Upper lobe of left lung (tissue), 6 donors: ENCODE measurements around the gene ADCY5. TPM values are rescaled to one million over a fixed set of nuclear protein-coding genes. Genes with fewer than 3 reads are reported as not detected.
A peak's percentile ranks its signal among the peaks of the same experiment; 100 is the strongest.

Source experiments
- ATAC-seq, 2 donors: fragments of 200-7000 bp; cut with Tn5 transposase; one replicate each; pipeline ENCODE4 v1.9.1; 2022; ENCODE audit warnings: mild to moderate bottlenecking in 2 of 2, moderate library complexity in 2 of 2; ENCODE audit not compliant: low FRiP score in 2 of 2
- DNase-seq, 2 donors: peaks; one replicate each; pipeline ENCODE4 v3.0.0-alpha.2; 2019 to 2020
- H3K27ac ChIP-seq, 4 donors: fragments of 200-600 bp; sonication (generic); one replicate each; pipeline ENCODE4 v1.5.1; 2016 to 2019
- H3K27me3 ChIP-seq, 4 donors: fragments of 200-600 bp; sonication (generic); one replicate each; pipeline ENCODE4 v1.5.1; 2017 to 2019
- H3K36me3 ChIP-seq, 4 donors: fragments of 200-600 bp; sonication (generic); one replicate each; pipeline ENCODE4 v1.5.1; 2016 to 2019
- H3K4me1 ChIP-seq, 4 donors: fragments of 200-600 bp; sonication (generic); one replicate each; pipeline ENCODE4 v1.5.1; 2018 to 2019
- H3K4me3 ChIP-seq, 4 donors: fragments of 200-600 bp; sonication (generic); one replicate each; pipeline ENCODE4 v1.5.1; 2017 to 2019; ENCODE audit warnings: mild to moderate bottlenecking in 2 of 4, moderate library complexity in 1 of 4
- H3K9me3 ChIP-seq, 4 donors: fragments of 200-600 bp; sonication (generic); one replicate each; pipeline ENCODE4 v1.5.1; 2018 to 2019
- CTCF ChIP-seq, 6 experiments: fragments of 450-650 bp in 4 of 6; fragments of 200-600 bp in 2 of 6; sonication (generic) in 2 of 6; IDR thresholded peaks; one replicate each; pipeline ENCODE4 v1.5.1; 2016 to 2019; ENCODE audit warnings: antibody characterized with exemption in 6 of 6
- EP300 ChIP-seq, 4 donors: sonication (generic); formaldehyde crosslinking; IDR thresholded peaks; one replicate each; pipeline ENCODE4 v1.5.1; 2017; ENCODE audit warnings: antibody characterized with exemption in 4 of 4, control low read depth in 2 of 4
- POLR2A ChIP-seq, 4 donors: fragments of 450-650 bp; IDR thresholded peaks; one replicate each; pipeline ENCODE4 v1.5.1; 2016 to 2017; ENCODE audit warnings: antibody characterized with exemption in 4 of 4, mild to moderate bottlenecking in 2 of 4
- POLR2AphosphoS5 ChIP-seq, 2 donors: sonication (generic); formaldehyde crosslinking; IDR thresholded peaks; one replicate each; pipeline ENCODE4 v1.5.1; 2017; ENCODE audit warnings: antibody characterized with exemption in 2 of 2
- WGBS, 2 donors: methylation state at CpG; one replicate each; pipeline ENCODE4 v1.1.5; 2017 to 2018; 5-methylcytosine and 5-hydroxymethylcytosine counted together
- total RNA-seq, 6 donors: library from RNA; depleted of rRNA in 4 of 6; stranded (reverse); fragments of >200 nt in 4 of 6; gene quantifications; one replicate each; pipeline versions ENCODE4 v1.1.0 to v1.2.1, GENCODE V29; 2016 to 2021
- donor health status: DM: no; HTN: no; CAD: no; lungs with moderate emphysema.
- donor health status: DM: no; HTN: yes; CAD: no; lungs with severe emphysema.

ADCY5 gene
- total RNA-seq, 6 donors from 2014 or later, result 2.1 to 23.0 (median 3.2) TPM

GRCh38 chr3:123416647-123417046 is 32.2 kb downstream of the ADCY5 start:
- TF ChIP-seq POLR2A (IDR thresholded peaks at IDR 0.05), result no peak
- TF ChIP-seq EP300 (IDR thresholded peaks at IDR 0.05), result no peak
- TF ChIP-seq CTCF (IDR thresholded peaks at IDR 0.05), result no peak
- no peak for TF ChIP-seq POLR2AphosphoS5 (IDR thresholded peaks at IDR 0.05)
- Histone ChIP-seq H3K4me1 (peaks cover 0 to 1% (median under 1%) of the 10 kb centered on the region in 4 donors), H3K27me3 (no peaks in the 10 kb centered on the region), H3K9me3 (no peaks in the 10 kb centered on the region), H3K27ac (peak overlapping the region in 1 of 4 donors; percentile 21), H3K4me3 (no peak overlapping the region), H3K36me3 (no peaks in the 10 kb centered on the region)
- ATAC-seq (no peak), DNase-seq (no peak)
- 89 to 91% methylated on average over 6 of the region's 6 CpGs for WGBS, 2 donors

GRCh38 chr3:123416173-123416572 is 32.7 kb downstream of the ADCY5 start:
- peak overlapping the region in 1 of 4 donors; percentile 21 for H3K27ac ChIP-seq
- no peaks in the 10 kb centered on the region for H3K9me3 ChIP-seq
- H3K4me3 ChIP-seq, result no peak overlapping the region
- ATAC-seq, result no peak
- H3K36me3 ChIP-seq, result no peaks in the 10 kb centered on the region
- DNase-seq, result no peak
- no peaks in the 10 kb centered on the region for H3K27me3 ChIP-seq
- TF ChIP-seq EP300 (IDR thresholded peaks at IDR 0.05) (peak in 2 of 4 donors; percentile 57 to 64), POLR2A (IDR thresholded peaks at IDR 0.05) (no peak), CTCF (IDR thresholded peaks at IDR 0.05) (no peak)
- H3K4me1 ChIP-seq, result no peaks in the 10 kb centered on the region
- WGBS, 2 donors, result 82 to 87% methylated on average over 4 of the region's 4 CpGs

GRCh38 chr3:123414973-123415775 is 33.7 kb downstream of the ADCY5 start:
- Histone ChIP-seq H3K9me3 (no peaks in the 10 kb centered on the region), H3K36me3 (no peaks in the 10 kb centered on the region), H3K27me3 (no peaks in the 10 kb centered on the region), H3K4me1 (no peaks in the 10 kb centered on the region), H3K27ac (peak overlapping the region; percentile 7 to 69 (median 29)), H3K4me3 (no peak overlapping the region)
- 73 to 80% methylated on average over 17 to 18 of the region's 18 CpGs for WGBS, 2 donors
- no peak for DNase-seq
- no peak for ATAC-seq
- no peak for TF ChIP-seq POLR2A (IDR thresholded peaks at IDR 0.05)
- TF ChIP-seq POLR2AphosphoS5 (IDR thresholded peaks at IDR 0.05), result no peak
- TF ChIP-seq CTCF (IDR thresholded peaks at IDR 0.05), result no peak
- no peak for TF ChIP-seq EP300 (IDR thresholded peaks at IDR 0.05)

- Histone ChIP-seq H3K36me3 (no peaks in the 10 kb centered on the region), H3K4me3 (no peak overlapping the region), H3K9me3 (no peaks in the 10 kb centered on the region), H3K4me1 (no peaks in the 10 kb centered on the region), H3K27me3 (no peaks in the 10 kb centered on the region), H3K27ac (peak overlapping the region; percentile 4 to 69 (median 48))
- DNase-seq (no peak), ATAC-seq (peak; percentile 13 to 45)
- 63 to 79% methylated on average over 14 to 21 of the region's 21 CpGs for WGBS, 2 donors
- TF ChIP-seq EP300 (IDR thresholded peaks at IDR 0.05) (peak in 2 of 4 donors; percentile 16 to 18), POLR2AphosphoS5 (IDR thresholded peaks at IDR 0.05) (no peak)
Observed at GRCh38 chr3:123412811-123413604, 35.9 kb downstream of the ADCY5 start.

GRCh38 chr3:123412076-123412475 is 36.8 kb downstream of the ADCY5 start:
- Histone ChIP-seq H3K9me3 (no peaks in the 10 kb centered on the region), H3K27ac (peak overlapping the region in 3 of 4 donors; percentile 34 to 69 (median 36))
- 71 to 78% methylated on average over 9 of the region's 9 CpGs for WGBS, 2 donors

More at GRCh38 chr3:123412076-123412475, 36.8 kb downstream of the ADCY5 start:
- H3K4me1 ChIP-seq, result no peaks in the 10 kb centered on the region
- no peak for DNase-seq
- no peak overlapping the region for H3K4me3 ChIP-seq
- TF ChIP-seq EP300 (IDR thresholded peaks at IDR 0.05) (no peak), POLR2A (IDR thresholded peaks at IDR 0.05) (no peak), CTCF (IDR thresholded peaks at IDR 0.05) (no peak), POLR2AphosphoS5 (IDR thresholded peaks at IDR 0.05) (no peak)
- H3K27me3 ChIP-seq, result no peaks in the 10 kb centered on the region
- H3K36me3 ChIP-seq, result no peaks in the 10 kb centered on the region
- ATAC-seq, result no peak
